HAP-1 (cell line): ENCODE results near the gene LYPD6B.
A peak's percentile ranks its signal among the peaks of the same experiment; 100 is the strongest.

Experiments
- DNase-seq, 2 experiments: peaks; one replicate each; pipeline ENCODE4 v3.0.0-alpha.2; 2016 to 2020; ENCODE audit warnings: low spot score in 2 of 2
- H3K27me3 ChIP-seq: fragments of 250-450 bp; sonication (Bioruptor Pico); 2 replicates; pipeline ENCODE4 v1.5.1; 2020; ENCODE audit warnings: low read depth, mild to moderate bottlenecking, moderate library complexity
- H3K36me3 ChIP-seq: fragments of 250-450 bp; sonication (Bioruptor Pico); replicated peaks from 2 replicates; pipeline ENCODE4 v1.5.1; 2020; ENCODE audit warnings: mild to moderate bottlenecking
- H3K4me1 ChIP-seq: fragments of 250-450 bp; sonication (Bioruptor Pico); 2 replicates; pipeline ENCODE4 v1.5.1; 2020; ENCODE audit warnings: mild to moderate bottlenecking
- H3K4me3 ChIP-seq: fragments of 250-450 bp; sonication (Bioruptor Pico); 2 replicates; pipeline ENCODE4 v1.5.1; 2020; ENCODE audit warnings: mild to moderate bottlenecking, moderate library complexity
- H3K9me3 ChIP-seq: fragments of 250-450 bp; sonication (Bioruptor Pico); 2 replicates; pipeline ENCODE4 v1.5.1; 2020; ENCODE audit warnings: mild to moderate bottlenecking, moderate library complexity
- in situ Hi-C: fragments of 300-500 bp; cut with MboI; formaldehyde crosslinking; loops from 3 replicates; pipeline ENCODE4 v1.14.3; 2020; ENCODE audit warnings: low sequenced_read_pairs, inconsistent platforms, mixed read lengths

The LYPD6B gene

GRCh38 chr2:149019768-149020167 lies 18.7 kb upstream of the LYPD6B start:
- in situ Hi-C loops, result loop anchor here (5.0 kb wide), 1 partner anchor 548 kb away; no protein-coding TSS in a partner anchor
- peak in 1 of 2 experiments; percentile 39 for DNase-seq
- no peaks in the 10 kb centered on the region for H3K27me3 ChIP-seq
- no peaks in the 10 kb centered on the region for H3K9me3 ChIP-seq
- no peaks in the 10 kb centered on the region for H3K36me3 ChIP-seq
- H3K4me1 ChIP-seq, result peaks cover 3% of the 10 kb centered on the region
- no peak overlapping the region for H3K4me3 ChIP-seq

- H3K4me3 ChIP-seq, result no peak overlapping the region
- H3K36me3 ChIP-seq, result no peaks in the 10 kb centered on the region
- in situ Hi-C loops, result no loop called here
- peaks cover 3% of the 10 kb centered on the region for H3K4me1 ChIP-seq
- H3K9me3 ChIP-seq, result no peaks in the 10 kb centered on the region
- H3K27me3 ChIP-seq, result no peaks in the 10 kb centered on the region
- DNase-seq, result no peak
These were observed 18.1 kb upstream of the LYPD6B start for GRCh38 chr2:149020432-149020851.

DNA sequence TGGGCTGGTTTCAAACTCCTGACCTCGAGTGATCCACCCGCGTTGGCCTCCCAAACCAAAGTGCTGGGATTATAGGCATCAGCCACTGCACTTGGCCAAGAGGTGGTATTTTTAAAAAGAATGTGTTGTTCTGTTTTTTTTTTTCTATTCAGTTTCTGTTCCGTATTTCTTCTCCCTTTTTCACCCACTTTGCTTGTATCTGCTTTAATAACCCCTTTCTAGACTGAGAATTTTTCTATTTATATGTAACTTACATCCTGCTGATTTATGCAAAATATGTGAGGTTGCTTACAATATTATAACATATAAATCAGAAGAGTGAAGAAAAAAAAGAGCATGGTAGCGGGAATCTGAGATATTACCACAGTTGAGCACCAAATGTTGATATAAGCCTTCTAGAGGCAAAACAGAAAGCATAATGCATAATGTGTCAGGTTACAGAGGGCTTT lies 17.2 kb upstream of the LYPD6B start:
- Histone ChIP-seq H3K27me3 (no peaks in the 10 kb centered on the region), H3K36me3 (no peaks in the 10 kb centered on the region), H3K4me3 (no peak overlapping the region), H3K4me1 (peaks cover 3% of the 10 kb centered on the region), H3K9me3 (no peaks in the 10 kb centered on the region)
- no peak for DNase-seq
- in situ Hi-C loops, result no loop called here

DNA sequence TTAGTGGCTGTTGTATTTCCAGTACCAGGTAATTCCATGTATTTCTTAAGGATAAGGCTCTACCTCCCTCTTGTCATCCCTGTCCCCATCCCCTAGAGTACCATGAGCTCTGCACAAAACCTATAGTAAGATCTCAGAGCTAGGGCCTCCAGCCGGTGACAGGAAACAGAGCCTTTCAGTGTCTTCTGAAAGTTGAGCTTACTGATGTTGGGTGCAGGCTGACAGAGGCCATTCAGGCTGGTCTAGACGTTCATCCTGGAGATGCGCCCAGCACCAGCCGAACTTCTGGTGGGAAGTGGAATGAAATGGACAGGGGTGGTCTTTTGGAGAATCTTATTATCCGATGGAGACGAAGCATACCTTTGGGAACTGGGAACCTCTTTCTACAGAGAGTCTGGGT lies 16.7 kb upstream of the LYPD6B start:
- no peaks in the 10 kb centered on the region for H3K27me3 ChIP-seq
- DNase-seq, result no peak

DNA sequence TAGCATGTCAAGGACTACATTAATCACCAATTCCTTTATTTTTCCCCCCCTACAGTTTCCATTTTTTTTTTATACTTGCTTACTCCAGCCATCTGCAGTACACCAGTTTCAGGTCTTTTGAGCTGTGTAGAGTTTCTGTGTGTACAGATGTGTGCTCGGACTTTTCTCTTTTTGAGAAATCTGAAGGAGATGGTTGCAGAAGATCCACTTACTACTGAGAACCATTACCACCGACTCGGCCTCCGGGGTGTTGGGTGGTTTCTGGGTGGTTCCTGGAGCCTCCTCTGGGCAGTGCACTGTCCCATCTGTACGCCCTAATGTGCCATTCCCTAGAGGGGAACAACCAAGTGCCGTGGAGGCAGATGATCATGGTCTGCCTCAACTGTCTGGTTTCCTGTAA lies 15.4 kb upstream of the LYPD6B start:
- Histone ChIP-seq H3K4me1 (peaks cover 6% of the 10 kb centered on the region), H3K36me3 (no peaks in the 10 kb centered on the region), H3K9me3 (no peaks in the 10 kb centered on the region), H3K27me3 (no peaks in the 10 kb centered on the region), H3K4me3 (no peak overlapping the region)
- in situ Hi-C loops, result no loop called here
- no peak for DNase-seq

More for the DNA sequence above, 16.7 kb upstream of the LYPD6B start:
- Histone ChIP-seq H3K9me3 (no peaks in the 10 kb centered on the region), H3K4me3 (no peak overlapping the region), H3K4me1 (peaks cover 3% of the 10 kb centered on the region), H3K36me3 (no peaks in the 10 kb centered on the region)
- in situ Hi-C loops, result no loop called here

- in situ Hi-C loops, result loop anchor here (25.0 kb wide), 1 partner anchor 285 kb away; no protein-coding TSS in a partner anchor
- no peak for DNase-seq
- H3K36me3 ChIP-seq, result no peaks in the 10 kb centered on the region
These were observed 10.8 kb upstream of the LYPD6B start for GRCh38 chr2:149027590-149028250.

GRCh38 chr2:149028377-149028776 lies 10.1 kb upstream of the LYPD6B start:
- H3K36me3 ChIP-seq, result no peaks in the 10 kb centered on the region
- H3K4me1 ChIP-seq, result peaks cover 3% of the 10 kb centered on the region
- no peaks in the 10 kb centered on the region for H3K9me3 ChIP-seq
- H3K27me3 ChIP-seq, result no peaks in the 10 kb centered on the region
- in situ Hi-C loops, result loop anchor here (25.0 kb wide), 1 partner anchor 284 kb away; no protein-coding TSS in a partner anchor
- H3K4me3 ChIP-seq, result no peak overlapping the region
- no peak for DNase-seq

More at GRCh38 chr2:149027590-149028250, 10.8 kb upstream of the LYPD6B start:
- Histone ChIP-seq H3K9me3 (no peaks in the 10 kb centered on the region), H3K27me3 (no peaks in the 10 kb centered on the region), H3K4me3 (no peak overlapping the region), H3K4me1 (peaks cover 3% of the 10 kb centered on the region)

- no peak overlapping the region for H3K4me3 ChIP-seq
- H3K27me3 ChIP-seq, result no peaks in the 10 kb centered on the region
- DNase-seq, result no peak
- H3K4me1 ChIP-seq, result peaks cover 3% of the 10 kb centered on the region
- H3K9me3 ChIP-seq, result no peaks in the 10 kb centered on the region
- no peaks in the 10 kb centered on the region for H3K36me3 ChIP-seq
- in situ Hi-C loops, result loop anchor here (25.0 kb wide), 1 partner anchor 283 kb away; no protein-coding TSS in a partner anchor
These were observed 9.6 kb upstream of the LYPD6B start for GRCh38 chr2:149028891-149029290.

- in situ Hi-C loops, result loop anchor here (25.0 kb wide), 1 partner anchor 283 kb away; no protein-coding TSS in a partner anchor
- DNase-seq, result no peak
- Histone ChIP-seq H3K4me3 (no peak overlapping the region), H3K9me3 (no peaks in the 10 kb centered on the region), H3K4me1 (peaks cover 3% of the 10 kb centered on the region), H3K27me3 (no peaks in the 10 kb centered on the region), H3K36me3 (no peaks in the 10 kb centered on the region)
These were observed 9.1 kb upstream of the LYPD6B start for GRCh38 chr2:149029307-149029965.

DNA sequence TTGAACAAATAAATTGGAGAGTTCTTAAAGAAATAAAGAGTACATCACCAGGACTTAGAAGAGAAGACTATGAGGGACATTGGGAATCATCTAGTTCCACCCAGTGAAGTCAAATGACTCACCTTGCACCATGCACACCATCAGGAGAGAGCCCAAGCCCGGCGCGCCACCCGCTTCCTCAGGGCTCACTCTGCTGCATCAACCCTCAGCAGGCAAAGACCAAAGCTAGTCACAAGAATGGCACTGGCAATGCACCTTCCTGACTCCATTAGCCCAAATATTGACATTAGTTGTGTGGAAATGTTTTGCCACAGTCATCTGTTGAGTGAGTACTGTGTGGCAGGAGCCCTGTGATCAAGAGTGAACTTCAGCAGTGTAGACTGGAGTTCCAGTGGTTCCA lies 7.1 kb upstream of the LYPD6B start:
- in situ Hi-C loops, result loop anchor here (25.0 kb wide), 1 partner anchor 281 kb away; no protein-coding TSS in a partner anchor
- no peaks in the 10 kb centered on the region for H3K9me3 ChIP-seq
- no peaks in the 10 kb centered on the region for H3K36me3 ChIP-seq
- DNase-seq, result no peak
- no peaks in the 10 kb centered on the region for H3K27me3 ChIP-seq
- H3K4me1 ChIP-seq, result peaks cover 3% of the 10 kb centered on the region
- no peak overlapping the region for H3K4me3 ChIP-seq

GRCh38 chr2:149033716-149034115 lies 4.8 kb upstream of the LYPD6B start:
- Histone ChIP-seq H3K36me3 (no peaks in the 10 kb centered on the region), H3K9me3 (no peaks in the 10 kb centered on the region), H3K4me3 (no peak overlapping the region), H3K4me1 (no peaks in the 10 kb centered on the region), H3K27me3 (no peaks in the 10 kb centered on the region)
- in situ Hi-C loops, result loop anchor here (25.0 kb wide), 1 partner anchor 279 kb away; no protein-coding TSS in a partner anchor
- no peak for DNase-seq

DNA sequence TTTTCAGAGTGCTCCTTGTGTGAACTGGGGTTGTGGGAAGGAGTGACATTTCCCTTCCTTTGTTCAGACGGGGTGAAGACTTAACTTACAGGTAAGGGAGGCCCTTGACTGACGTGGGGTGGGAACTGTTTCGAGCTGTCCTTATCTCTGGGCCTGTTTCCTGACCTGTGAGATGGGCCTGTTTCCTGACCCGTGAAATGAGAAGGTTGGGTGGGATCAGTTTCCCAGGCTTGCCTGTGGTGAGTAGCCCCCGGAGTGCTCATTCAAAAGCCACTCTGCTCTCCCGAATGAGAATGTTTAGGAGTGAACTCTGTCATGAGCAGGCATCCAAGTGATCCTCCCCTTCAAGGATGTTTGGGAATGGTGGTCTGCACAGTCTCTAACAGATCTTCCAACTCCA lies 4.1 kb upstream of the LYPD6B start:
- H3K36me3 ChIP-seq, result no peaks in the 10 kb centered on the region
- no peak for DNase-seq
- in situ Hi-C loops, result loop anchor here (25.0 kb wide), 1 partner anchor 278 kb away; no protein-coding TSS in a partner anchor
- 0 out of 2 replicates have a peak, but pooled peaks cover 2% of the 10 kb centered on the region for H3K4me1 ChIP-seq
- H3K9me3 ChIP-seq, result no peaks in the 10 kb centered on the region
- 0 out of 2 replicates have a peak, but pooled peaks cover 5% of the 10 kb centered on the region for H3K27me3 ChIP-seq
- no peak overlapping the region for H3K4me3 ChIP-seq

- H3K4me1 ChIP-seq, result 0 out of 2 replicates have a peak, but pooled peaks cover 2% of the 10 kb centered on the region
- H3K36me3 ChIP-seq, result no peaks in the 10 kb centered on the region
- 0 out of 2 replicates have a peak, but pooled peaks cover 6% of the 10 kb centered on the region for H3K27me3 ChIP-seq
- DNase-seq, result no peak
- no peaks in the 10 kb centered on the region for H3K9me3 ChIP-seq
- in situ Hi-C loops, result loop anchor here (25.0 kb wide), 1 partner anchor 276 kb away; no protein-coding TSS in a partner anchor
- H3K4me3 ChIP-seq, result no peak overlapping the region
These were observed 1.8 kb upstream of the LYPD6B start for GRCh38 chr2:149036507-149037293.
